ENCODE data around the gene CCDC24.

Gene CCDC24

GRCh38 chr1:44040418-44040817 lies 49.0 kb downstream of the CCDC24 start:
- no peak for DNase-seq (ENCODE audit: low read depth)

GRCh38 chr1:44040846-44041245 lies 49.4 kb downstream of the CCDC24 start:
- peak; percentile 43 for DNase-seq (ENCODE audit: low read depth)

GRCh38 chr1:44043176-44044070 lies 52.0 kb downstream of the CCDC24 start:
- DNase-seq (ENCODE audit: low read depth) = no peak

- peak; percentile 51 for DNase-seq (ENCODE audit: low read depth)
Measured at GRCh38 chr1:44044071-44044801, 52.8 kb downstream of the CCDC24 start.

GRCh38 chr1:44045064-44045463 lies 53.7 kb downstream of the CCDC24 start:
- DNase-seq (ENCODE audit: low read depth) = no peak
